IPS-20b (cell line): ENCODE measurements around the gene FOXJ3.

Source experiments
- H3K27ac ChIP-seq: one replicate; pipeline ENCODE4 v1.5.1; 2013; ENCODE audit warnings: low read length
- H3K27me3 ChIP-seq: 2 replicates; pipeline ENCODE4 v1.6.1; 2013; ENCODE audit warnings: mild to moderate bottlenecking, low read length, inconsistent platforms; ENCODE audit not compliant: insufficient read depth
- H3K36me3 ChIP-seq: 2 replicates; pipeline ENCODE4 v1.6.1; 2013; ENCODE audit warnings: low read depth, mild to moderate bottlenecking, inconsistent platforms, low read length, moderate library complexity; ENCODE audit not compliant: insufficient read depth
- H3K4me1 ChIP-seq: 2 replicates; pipeline ENCODE4 v1.6.1; 2013; ENCODE audit warnings: mild to moderate bottlenecking, control low read depth, inconsistent platforms, low read length, moderate library complexity; ENCODE audit not compliant: insufficient read depth
- H3K4me3 ChIP-seq: 2 replicates; pipeline ENCODE4 v1.5.1; 2013; ENCODE audit warnings: mild to moderate bottlenecking, low read length, inconsistent platforms
- H3K9ac ChIP-seq: 2 replicates; pipeline ENCODE4 v1.6.1; 2013; ENCODE audit warnings: low read depth, mild to moderate bottlenecking, inconsistent platforms, low read length, moderate library complexity
- H3K9me3 ChIP-seq: 2 replicates; pipeline ENCODE4 v1.6.1; 2013; ENCODE audit warnings: mild to moderate bottlenecking, low read depth, low read length, inconsistent platforms; ENCODE audit not compliant: insufficient read depth

The FOXJ3 gene

GRCh38 chr1:42266253-42267135 lies 68.5 kb downstream of the FOXJ3 start:
- peaks cover 25% of the 10 kb centered on the region for H3K36me3 ChIP-seq
- H3K27ac ChIP-seq = no peak overlapping the region
- H3K9ac ChIP-seq = peak overlapping the region; percentile 3; the same call in 1 of the 2 replicates
- no peaks in the 10 kb centered on the region for H3K27me3 ChIP-seq
- peaks cover 15% of the 10 kb centered on the region for H3K4me1 ChIP-seq
- 0 out of 2 replicates have a peak overlapping the region, but pooled peaks have one; percentile 27 for H3K4me3 ChIP-seq
- H3K9me3 ChIP-seq = no peaks in the 10 kb centered on the region

GRCh38 chr1:42264511-42265190 lies 70.4 kb downstream of the FOXJ3 start:
- no peak overlapping the region for H3K4me3 ChIP-seq
- H3K36me3 ChIP-seq = peaks cover 27% of the 10 kb centered on the region
- H3K4me1 ChIP-seq = peaks cover 12% of the 10 kb centered on the region
- H3K27me3 ChIP-seq = no peaks in the 10 kb centered on the region
- H3K27ac ChIP-seq = no peak overlapping the region
- H3K9me3 ChIP-seq = no peaks in the 10 kb centered on the region
- no peak overlapping the region for H3K9ac ChIP-seq

DNA sequence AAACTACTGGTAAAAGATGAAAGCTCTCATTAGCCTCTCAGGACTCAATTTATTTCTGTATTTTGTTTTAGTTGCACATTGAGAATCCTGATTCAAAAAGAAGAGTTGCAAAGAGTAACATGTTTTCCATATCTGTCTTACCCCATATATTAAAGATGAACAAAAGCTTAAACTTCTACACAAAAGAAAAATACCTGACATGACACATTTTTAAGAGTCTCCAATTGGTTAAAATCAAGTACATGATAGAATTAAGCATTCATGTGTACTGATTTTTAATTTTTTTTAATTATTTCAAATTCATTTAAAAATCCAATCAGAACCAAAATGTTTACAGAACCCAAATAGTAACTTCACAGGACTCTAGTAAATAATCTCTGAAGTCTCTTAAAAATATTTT lies 72.0 kb downstream of the FOXJ3 start:
- H3K9ac ChIP-seq = no peak overlapping the region
- H3K36me3 ChIP-seq = peaks cover 27% of the 10 kb centered on the region
- H3K4me1 ChIP-seq = peaks cover 12% of the 10 kb centered on the region
- no peaks in the 10 kb centered on the region for H3K9me3 ChIP-seq
- H3K27me3 ChIP-seq = no peaks in the 10 kb centered on the region
- H3K4me3 ChIP-seq = no peak overlapping the region
- H3K27ac ChIP-seq = no peak overlapping the region

- peaks cover 24% of the 10 kb centered on the region for H3K36me3 ChIP-seq
- no peaks in the 10 kb centered on the region for H3K4me1 ChIP-seq
- no peaks in the 10 kb centered on the region for H3K9me3 ChIP-seq
- no peak overlapping the region for H3K27ac ChIP-seq
- no peak overlapping the region for H3K4me3 ChIP-seq
- no peak overlapping the region for H3K9ac ChIP-seq
- H3K27me3 ChIP-seq = no peaks in the 10 kb centered on the region
Measured at GRCh38 chr1:42260376-42261070, 74.5 kb downstream of the FOXJ3 start.

- H3K36me3 ChIP-seq = peaks cover 17% of the 10 kb centered on the region
- H3K27ac ChIP-seq = no peak overlapping the region
- no peaks in the 10 kb centered on the region for H3K9me3 ChIP-seq
- H3K9ac ChIP-seq = no peak overlapping the region
- no peak overlapping the region for H3K4me3 ChIP-seq
- H3K4me1 ChIP-seq = no peaks in the 10 kb centered on the region
- no peaks in the 10 kb centered on the region for H3K27me3 ChIP-seq
Measured at GRCh38 chr1:42259739-42260064, 75.3 kb downstream of the FOXJ3 start.

DNA sequence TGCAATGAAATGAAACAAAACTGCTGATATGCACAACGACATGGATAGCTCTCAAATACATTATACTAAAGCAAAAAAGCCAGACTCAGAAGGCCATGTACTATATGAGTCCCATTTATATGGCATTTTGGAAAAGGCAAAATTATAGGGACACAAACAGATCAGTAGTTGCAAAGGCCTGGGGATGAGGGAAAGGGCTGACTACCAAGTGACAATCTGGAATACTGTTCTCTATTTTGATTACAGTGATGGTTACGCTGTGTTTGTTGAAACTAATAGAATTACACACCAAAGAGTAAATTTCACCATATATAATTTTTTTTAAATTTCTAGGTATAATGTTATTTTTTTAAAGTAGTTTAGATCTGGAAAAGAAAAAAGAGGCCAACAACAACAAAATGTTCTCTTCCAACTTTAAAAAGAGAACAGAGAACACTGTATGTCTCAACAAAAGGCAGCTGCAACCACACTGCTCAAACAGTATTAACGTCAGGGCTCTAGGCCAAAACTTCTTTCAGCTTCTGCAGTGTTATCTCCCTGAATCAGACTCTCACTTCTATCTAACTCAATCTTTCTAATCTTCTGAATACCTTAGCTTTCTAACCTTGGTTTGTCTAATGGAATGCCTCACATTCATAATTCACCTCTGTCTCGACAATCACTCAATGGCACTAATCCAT lies 75.8 kb downstream of the FOXJ3 start:
- H3K4me1 ChIP-seq = no peaks in the 10 kb centered on the region
- no peak overlapping the region for H3K9ac ChIP-seq
- no peaks in the 10 kb centered on the region for H3K27me3 ChIP-seq
- H3K4me3 ChIP-seq = no peak overlapping the region
- H3K27ac ChIP-seq = no peak overlapping the region
- no peaks in the 10 kb centered on the region for H3K9me3 ChIP-seq
- H3K36me3 ChIP-seq = peaks cover 12% of the 10 kb centered on the region; the same call in 1 of the 2 replicates

- Histone ChIP-seq H3K36me3 (peaks cover 6% of the 10 kb centered on the region; the same call in 1 of the 2 replicates), H3K27ac (no peak overlapping the region)
Measured at GRCh38 chr1:42258218-42258617, 76.8 kb downstream of the FOXJ3 start.

GRCh38 chr1:42251042-42251441 lies 84.0 kb downstream of the FOXJ3 start:
- peaks cover 6% of the 10 kb centered on the region; the same call in 1 of the 2 replicates for H3K4me1 ChIP-seq
- no peaks in the 10 kb centered on the region for H3K27me3 ChIP-seq
- H3K4me3 ChIP-seq = no peak overlapping the region
- peaks cover 4% of the 10 kb centered on the region; the same call in 1 of the 2 replicates for H3K36me3 ChIP-seq
- no peak overlapping the region for H3K9ac ChIP-seq
- H3K9me3 ChIP-seq = no peaks in the 10 kb centered on the region
- H3K27ac ChIP-seq = no peak overlapping the region

More at GRCh38 chr1:42258218-42258617, 76.8 kb downstream of the FOXJ3 start:
- no peaks in the 10 kb centered on the region for H3K4me1 ChIP-seq
- no peak overlapping the region for H3K4me3 ChIP-seq
- no peaks in the 10 kb centered on the region for H3K9me3 ChIP-seq
- no peaks in the 10 kb centered on the region for H3K27me3 ChIP-seq
- no peak overlapping the region for H3K9ac ChIP-seq

GRCh38 chr1:42250164-42250563 lies 84.9 kb downstream of the FOXJ3 start:
- Histone ChIP-seq H3K9ac (no peak overlapping the region), H3K27me3 (no peaks in the 10 kb centered on the region), H3K4me1 (peaks cover 13% of the 10 kb centered on the region; the same call in 1 of the 2 replicates), H3K9me3 (no peaks in the 10 kb centered on the region), H3K4me3 (no peak overlapping the region), H3K36me3 (peaks cover 4% of the 10 kb centered on the region; the same call in 1 of the 2 replicates), H3K27ac (no peak overlapping the region)

GRCh38 chr1:42240966-42241755 lies 93.9 kb downstream of the FOXJ3 start:
- Histone ChIP-seq H3K9ac (no peak overlapping the region), H3K9me3 (peaks cover 34% of the 10 kb centered on the region), H3K27me3 (no peaks in the 10 kb centered on the region), H3K4me3 (no peak overlapping the region), H3K36me3 (peaks cover 20% of the 10 kb centered on the region; the same call in 1 of the 2 replicates), H3K27ac (no peak overlapping the region), H3K4me1 (peaks cover 7% of the 10 kb centered on the region; the same call in 1 of the 2 replicates)
